ENCODE data around the gene EXOSC7.

EXOSC7 gene

GRCh38 chr3:45057557-45057956, 81.5 kb downstream of the EXOSC7 start:
- no peak for DNase-seq

GRCh38 chr3:45059132-45059531, 83.1 kb downstream of the EXOSC7 start:
- no peak for DNase-seq

GRCh38 chr3:45060165-45060892, 84.3 kb downstream of the EXOSC7 start:
- DNase-seq = no peak

Measured in activated CD8-positive, alpha-beta memory T cell treated with anti-CD3 and anti-CD28 coated beads, Interleukin-2, amount 50 U/mL, for 4 hours (primary cell).